HepG2 (cell line): ENCODE results near the gene HMGB3. TPM values are rescaled to one million over a fixed set of nuclear protein-coding genes. Genes with fewer than 3 reads are reported as not detected.

ENCODE experiments used
- BHLHE40 ChIP-seq: IDR thresholded peaks from 2 replicates; pipeline ENCODE4 v1.6.1; 2011; ENCODE audit warnings: low read length, improper control_type of control experiment
- ERF ChIP-seq: IDR thresholded peaks from 2 replicates; pipeline ENCODE4 v1.6.1; 2018; ENCODE audit warnings: missing biosample characterization, missing genetic modification reagents
- GFI1 ChIP-seq: sonication (generic); formaldehyde crosslinking; IDR thresholded peaks from 2 replicates; pipeline ENCODE4 v1.5.0; 2020; ENCODE audit warnings: missing genetic modification reagents, mild to moderate bottlenecking, borderline replicate concordance
- HNRNPLL ChIP-seq: fragments of 200-400 bp; formaldehyde crosslinking; IDR thresholded peaks from 2 replicates; pipeline ENCODE4 v1.6.1; 2017; ENCODE audit warnings: mild to moderate bottlenecking, low read depth, low read length; ENCODE audit not compliant: poor library complexity, severe bottlenecking
- KAT7 ChIP-seq: IDR thresholded peaks from 2 replicates; pipeline ENCODE4 v1.6.1; 2018; ENCODE audit warnings: borderline replicate concordance, missing compliant biosample characterization
- MED1 ChIP-seq: sonication (generic); formaldehyde crosslinking; IDR thresholded peaks from 2 replicates; pipeline ENCODE4 v1.4.0; 2020; ENCODE audit warnings: missing genetic modification reagents
- POLR2A ChIP-seq, 2 experiments: IDR thresholded peaks; 2 replicates each; pipeline ENCODE4 v1.6.1; 2011; ENCODE audit warnings: low read depth in 2 of 2, low read length in 2 of 2, mild to moderate bottlenecking in 1 of 2, moderate library complexity in 1 of 2; ENCODE audit not compliant: insufficient read depth in 1 of 2
- REPIN1 ChIP-seq: sonication (generic); formaldehyde crosslinking; IDR thresholded peaks from 2 replicates; pipeline ENCODE4 v1.8.0; 2022; ENCODE audit warnings: missing genetic modification reagents, low read depth, mild to moderate bottlenecking, borderline replicate concordance
- TARDBP ChIP-seq: sonication (generic); formaldehyde crosslinking; IDR thresholded peaks from 2 replicates; pipeline ENCODE4 v1.8.0; 2022; ENCODE audit warnings: mild to moderate bottlenecking, missing genetic modification reagents
- YEATS2 ChIP-seq: sonication (generic); formaldehyde crosslinking; IDR thresholded peaks from 2 replicates; pipeline ENCODE4 v1.4.0; 2020; ENCODE audit warnings: missing genetic modification reagents, borderline replicate concordance
- ZFX ChIP-seq: sonication (generic); formaldehyde crosslinking; IDR thresholded peaks from 2 replicates; pipeline ENCODE4 v1.4.0; 2020; ENCODE audit warnings: mild to moderate bottlenecking, low read depth, missing genetic modification reagents, moderate library complexity
- ZNF367 ChIP-seq: sonication (generic); formaldehyde crosslinking; IDR thresholded peaks from 2 replicates; pipeline ENCODE4 v1.4.0; 2020; ENCODE audit warnings: missing genetic modification reagents, borderline replicate concordance
- ZNF589 ChIP-seq: sonication (generic); formaldehyde crosslinking; conservative IDR thresholded peaks from 2 replicates; pipeline ENCODE4 v1.8.0; 2022; ENCODE audit warnings: mild to moderate bottlenecking, moderate library complexity, missing genetic modification reagents
- polyA plus RNA-seq, 8 experiments: library from polyadenylated mRNA; depleted of rRNA in 3 of 8; stranded (reverse) in 7 of 8; unstranded in 1 of 8; fragments of >200 nt; fragmentation: Illumina TruSeq in 4 of 8; extraction: Trizol in 4 of 8; gene quantifications; 2 replicates each; pipeline versions ENCODE4 v1.2.1 to v1.2.3, GENCODE V29; 2011 to 2016; ENCODE audit warnings: low read depth in 4 of 8, missing spikeins in 1 of 8, mixed read lengths in 1 of 8; ENCODE audit not compliant: insufficient read depth in 1 of 8
- total RNA-seq, 5 experiments: library from RNA; depleted of rRNA; stranded (reverse); fragments of >200 nt; fragmentation: Illumina TruSeq; extraction: Trizol; gene quantifications; 2 replicates each; pipeline ENCODE4 v1.2.3, GENCODE V29; 2016; ENCODE audit warnings: low read depth in 1 of 5
- TF ChIP-seq, protein P1 (sequence below): sonication (generic); formaldehyde crosslinking; IDR thresholded peaks from 2 replicates; pipeline ENCODE4 v1.4.0; 2020; ENCODE audit warnings: mild to moderate bottlenecking, low read depth, missing genetic modification reagents
- TF ChIP-seq, protein P2 (sequence below): sonication (generic); formaldehyde crosslinking; IDR thresholded peaks from 2 replicates; pipeline ENCODE4 v1.4.0; 2020; ENCODE audit warnings: mild to moderate bottlenecking, missing genetic modification reagents
- TF ChIP-seq, protein P3 (sequence below): sonication (generic); formaldehyde crosslinking; IDR thresholded peaks from 2 replicates; pipeline ENCODE4 v1.4.0; 2020; ENCODE audit warnings: mild to moderate bottlenecking, missing genetic modification reagents
- TF ChIP-seq, protein P4 (sequence below): IDR thresholded peaks from 2 replicates; pipeline ENCODE4 v1.6.1; 2016; ENCODE audit warnings: missing compliant biosample characterization, missing genetic modification reagents, borderline replicate concordance
- TF ChIP-seq, protein P5 (sequence below): sonication (generic); formaldehyde crosslinking; IDR thresholded peaks from 2 replicates; pipeline ENCODE4 v1.5.1; 2020; ENCODE audit warnings: mild to moderate bottlenecking, moderate library complexity, missing genetic modification reagents

The HMGB3 gene
- total and polyA plus RNA-seq, 2 of the 13 experiments (the other 11 are each of a cell fraction or from before 2014, with no cell fraction given): 8.5 to 87.1 TPM

DNA sequence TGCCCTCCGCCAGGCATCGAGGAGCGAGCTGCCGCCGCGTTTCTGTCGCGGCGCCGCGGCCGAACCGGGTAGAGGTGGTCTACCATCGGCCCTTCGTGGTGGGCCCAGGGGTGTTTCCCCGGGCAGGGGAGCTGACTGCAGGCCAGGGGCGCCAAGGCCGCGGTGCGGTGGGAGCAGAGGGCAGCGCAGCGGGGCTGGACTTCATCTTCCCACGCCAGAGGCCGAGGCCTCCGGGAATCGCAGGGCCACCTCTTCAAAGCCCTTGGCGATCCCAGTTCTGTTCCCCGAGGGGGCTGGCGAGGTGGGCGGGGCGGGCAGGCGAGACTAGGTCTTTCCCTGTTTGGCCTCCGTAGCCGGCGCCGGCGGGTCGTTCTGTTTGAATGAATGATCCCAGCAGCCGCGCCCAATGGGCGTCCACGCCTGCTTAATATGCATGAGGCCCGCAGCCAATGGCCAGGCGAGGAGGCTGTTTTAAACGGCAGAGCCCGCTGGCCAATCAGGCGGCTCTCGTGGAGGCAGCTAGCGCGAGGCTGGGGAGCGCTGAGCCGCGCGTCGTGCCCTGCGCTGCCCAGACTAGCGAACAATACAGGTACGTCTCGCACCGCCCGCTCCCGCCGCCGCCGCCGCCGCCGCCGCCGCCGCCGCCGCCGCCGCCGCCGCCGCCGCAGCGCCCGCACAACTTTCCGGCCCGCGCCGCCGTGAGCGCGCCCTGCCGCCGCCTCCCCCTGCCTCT is at the start of gene HMGB3 (continued):
- TF ChIP-seq, protein P1, sequence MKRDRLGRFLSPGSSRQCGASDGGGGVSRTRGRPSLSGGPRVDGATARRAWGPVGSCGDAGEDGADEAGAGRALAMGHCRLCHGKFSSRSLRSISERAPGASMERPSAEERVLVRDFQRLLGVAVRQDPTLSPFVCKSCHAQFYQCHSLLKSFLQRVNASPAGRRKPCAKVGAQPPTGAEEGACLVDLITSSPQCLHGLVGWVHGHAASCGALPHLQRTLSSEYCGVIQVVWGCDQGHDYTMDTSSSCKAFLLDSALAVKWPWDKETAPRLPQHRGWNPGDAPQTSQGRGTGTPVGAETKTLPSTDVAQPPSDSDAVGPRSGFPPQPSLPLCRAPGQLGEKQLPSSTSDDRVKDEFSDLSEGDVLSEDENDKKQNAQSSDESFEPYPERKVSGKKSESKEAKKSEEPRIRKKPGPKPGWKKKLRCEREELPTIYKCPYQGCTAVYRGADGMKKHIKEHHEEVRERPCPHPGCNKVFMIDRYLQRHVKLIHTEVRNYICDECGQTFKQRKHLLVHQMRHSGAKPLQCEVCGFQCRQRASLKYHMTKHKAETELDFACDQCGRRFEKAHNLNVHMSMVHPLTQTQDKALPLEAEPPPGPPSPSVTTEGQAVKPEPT (CRISPR knock-in tag): no peak
- TF ChIP-seq GFI1 (CRISPR knock-in tag) (no peak), BHLHE40 (no peak), ZNF367 (no peak), REPIN1 (CRISPR knock-in tag) (0 out of 2 replicates have a peak, but pooled peaks have one; percentile 58), ZNF589 (CRISPR knock-in tag) (0 out of 2 replicates have a peak, but pooled peaks have one; percentile 39), ZFX (CRISPR knock-in tag) (peak; percentile 74), KAT7 (CRISPR knock-in tag) (no peak), HNRNPLL (peak; percentile 72), POLR2A (IDR thresholded peaks at IDR 0.05; ENCODE audit: insufficient read depth in 1 of 2, low read depth in 2 of 2, low read length in 2 of 2) (peak; percentile 58 to 59; a peak in 3 of 4 replicates), ERF (CRISPR knock-in tag) (peak; percentile 33; the same call in 1 of the 2 replicates), YEATS2 (CRISPR knock-in tag) (no peak), MED1 (no peak), TARDBP (CRISPR knock-in tag) (0 out of 2 replicates have a peak, but pooled peaks have one; percentile 48)
- TF ChIP-seq, protein P2, sequence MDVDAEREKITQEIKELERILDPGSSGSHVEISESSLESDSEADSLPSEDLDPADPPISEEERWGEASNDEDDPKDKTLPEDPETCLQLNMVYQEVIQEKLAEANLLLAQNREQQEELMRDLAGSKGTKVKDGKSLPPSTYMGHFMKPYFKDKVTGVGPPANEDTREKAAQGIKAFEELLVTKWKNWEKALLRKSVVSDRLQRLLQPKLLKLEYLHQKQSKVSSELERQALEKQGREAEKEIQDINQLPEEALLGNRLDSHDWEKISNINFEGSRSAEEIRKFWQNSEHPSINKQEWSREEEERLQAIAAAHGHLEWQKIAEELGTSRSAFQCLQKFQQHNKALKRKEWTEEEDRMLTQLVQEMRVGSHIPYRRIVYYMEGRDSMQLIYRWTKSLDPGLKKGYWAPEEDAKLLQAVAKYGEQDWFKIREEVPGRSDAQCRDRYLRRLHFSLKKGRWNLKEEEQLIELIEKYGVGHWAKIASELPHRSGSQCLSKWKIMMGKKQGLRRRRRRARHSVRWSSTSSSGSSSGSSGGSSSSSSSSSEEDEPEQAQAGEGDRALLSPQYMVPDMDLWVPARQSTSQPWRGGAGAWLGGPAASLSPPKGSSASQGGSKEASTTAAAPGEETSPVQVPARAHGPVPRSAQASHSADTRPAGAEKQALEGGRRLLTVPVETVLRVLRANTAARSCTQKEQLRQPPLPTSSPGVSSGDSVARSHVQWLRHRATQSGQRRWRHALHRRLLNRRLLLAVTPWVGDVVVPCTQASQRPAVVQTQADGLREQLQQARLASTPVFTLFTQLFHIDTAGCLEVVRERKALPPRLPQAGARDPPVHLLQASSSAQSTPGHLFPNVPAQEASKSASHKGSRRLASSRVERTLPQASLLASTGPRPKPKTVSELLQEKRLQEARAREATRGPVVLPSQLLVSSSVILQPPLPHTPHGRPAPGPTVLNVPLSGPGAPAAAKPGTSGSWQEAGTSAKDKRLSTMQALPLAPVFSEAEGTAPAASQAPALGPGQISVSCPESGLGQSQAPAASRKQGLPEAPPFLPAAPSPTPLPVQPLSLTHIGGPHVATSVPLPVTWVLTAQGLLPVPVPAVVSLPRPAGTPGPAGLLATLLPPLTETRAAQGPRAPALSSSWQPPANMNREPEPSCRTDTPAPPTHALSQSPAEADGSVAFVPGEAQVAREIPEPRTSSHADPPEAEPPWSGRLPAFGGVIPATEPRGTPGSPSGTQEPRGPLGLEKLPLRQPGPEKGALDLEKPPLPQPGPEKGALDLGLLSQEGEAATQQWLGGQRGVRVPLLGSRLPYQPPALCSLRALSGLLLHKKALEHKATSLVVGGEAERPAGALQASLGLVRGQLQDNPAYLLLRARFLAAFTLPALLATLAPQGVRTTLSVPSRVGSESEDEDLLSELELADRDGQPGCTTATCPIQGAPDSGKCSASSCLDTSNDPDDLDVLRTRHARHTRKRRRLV (CRISPR knock-in tag): no peak
- TF ChIP-seq, protein P3, sequence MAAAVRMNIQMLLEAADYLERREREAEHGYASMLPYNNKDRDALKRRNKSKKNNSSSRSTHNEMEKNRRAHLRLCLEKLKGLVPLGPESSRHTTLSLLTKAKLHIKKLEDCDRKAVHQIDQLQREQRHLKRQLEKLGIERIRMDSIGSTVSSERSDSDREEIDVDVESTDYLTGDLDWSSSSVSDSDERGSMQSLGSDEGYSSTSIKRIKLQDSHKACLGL: 0 out of 2 replicates have a peak, but pooled peaks have one; percentile 35
- TF ChIP-seq, protein P4, sequence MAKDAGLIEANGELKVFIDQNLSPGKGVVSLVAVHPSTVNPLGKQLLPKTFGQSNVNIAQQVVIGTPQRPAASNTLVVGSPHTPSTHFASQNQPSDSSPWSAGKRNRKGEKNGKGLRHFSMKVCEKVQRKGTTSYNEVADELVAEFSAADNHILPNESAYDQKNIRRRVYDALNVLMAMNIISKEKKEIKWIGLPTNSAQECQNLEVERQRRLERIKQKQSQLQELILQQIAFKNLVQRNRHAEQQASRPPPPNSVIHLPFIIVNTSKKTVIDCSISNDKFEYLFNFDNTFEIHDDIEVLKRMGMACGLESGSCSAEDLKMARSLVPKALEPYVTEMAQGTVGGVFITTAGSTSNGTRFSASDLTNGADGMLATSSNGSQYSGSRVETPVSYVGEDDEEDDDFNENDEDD (CRISPR knock-in tag): peak; percentile 71; the same call in 1 of the 2 replicates
- TF ChIP-seq, protein P5, sequence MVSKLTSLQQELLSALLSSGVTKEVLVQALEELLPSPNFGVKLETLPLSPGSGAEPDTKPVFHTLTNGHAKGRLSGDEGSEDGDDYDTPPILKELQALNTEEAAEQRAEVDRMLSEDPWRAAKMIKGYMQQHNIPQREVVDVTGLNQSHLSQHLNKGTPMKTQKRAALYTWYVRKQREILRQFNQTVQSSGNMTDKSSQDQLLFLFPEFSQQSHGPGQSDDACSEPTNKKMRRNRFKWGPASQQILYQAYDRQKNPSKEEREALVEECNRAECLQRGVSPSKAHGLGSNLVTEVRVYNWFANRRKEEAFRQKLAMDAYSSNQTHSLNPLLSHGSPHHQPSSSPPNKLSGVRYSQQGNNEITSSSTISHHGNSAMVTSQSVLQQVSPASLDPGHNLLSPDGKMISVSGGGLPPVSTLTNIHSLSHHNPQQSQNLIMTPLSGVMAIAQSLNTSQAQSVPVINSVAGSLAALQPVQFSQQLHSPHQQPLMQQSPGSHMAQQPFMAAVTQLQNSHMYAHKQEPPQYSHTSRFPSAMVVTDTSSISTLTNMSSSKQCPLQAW (CRISPR knock-in tag): no peak
